ENCODE data around the gene FBXO5.
"Not testable (repeated sequence)": the region's sequence is repeated elsewhere in the genome, so short reads cannot be mapped to it uniquely, and the experiment has no call there.

Gene FBXO5

DNA sequence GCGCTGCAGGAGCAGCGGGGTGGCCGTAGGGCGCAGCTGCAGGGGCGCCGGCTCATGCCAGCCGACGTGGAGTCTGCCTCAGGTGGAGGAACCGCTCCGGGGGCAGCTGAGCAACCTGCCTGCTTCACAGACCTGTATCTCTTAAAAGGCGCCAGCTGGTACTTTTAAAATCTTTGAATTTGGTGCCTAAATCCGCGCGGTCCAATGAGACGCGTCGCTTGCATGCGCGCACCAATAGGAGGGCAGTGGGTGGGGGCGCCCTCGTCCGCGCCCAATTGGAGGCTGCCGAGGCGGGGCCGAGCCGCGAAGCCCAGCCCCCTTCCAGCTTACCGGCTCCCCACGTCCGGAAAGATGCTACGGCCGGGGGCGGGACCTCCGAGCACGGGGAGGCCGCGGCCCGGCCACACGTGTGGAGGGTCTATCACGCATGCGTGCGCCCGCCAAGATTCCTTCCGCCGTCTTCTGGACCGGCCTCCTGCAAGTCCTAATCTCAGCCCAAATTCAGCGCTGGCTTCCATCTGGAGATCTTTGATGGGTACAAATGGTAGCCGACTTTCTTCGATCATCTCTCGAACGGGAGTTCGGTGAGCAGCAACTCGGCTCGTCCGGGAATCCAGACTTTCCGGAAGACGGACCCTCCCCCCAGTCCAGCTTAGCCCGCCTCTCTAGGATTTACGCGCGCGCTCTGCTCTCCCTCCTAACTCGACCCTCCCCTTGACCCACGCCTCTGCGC is at the start of gene FBXO5:
FBXO5 (minus strand) TSS at position 138 of the 733 bp plus-strand sequence; CDS start at position 56, 82 bp downstream.
- in situ Hi-C loops (cut with HindIII; ENCODE audit: low sequenced_read_pairs): no loop called here

DNA sequence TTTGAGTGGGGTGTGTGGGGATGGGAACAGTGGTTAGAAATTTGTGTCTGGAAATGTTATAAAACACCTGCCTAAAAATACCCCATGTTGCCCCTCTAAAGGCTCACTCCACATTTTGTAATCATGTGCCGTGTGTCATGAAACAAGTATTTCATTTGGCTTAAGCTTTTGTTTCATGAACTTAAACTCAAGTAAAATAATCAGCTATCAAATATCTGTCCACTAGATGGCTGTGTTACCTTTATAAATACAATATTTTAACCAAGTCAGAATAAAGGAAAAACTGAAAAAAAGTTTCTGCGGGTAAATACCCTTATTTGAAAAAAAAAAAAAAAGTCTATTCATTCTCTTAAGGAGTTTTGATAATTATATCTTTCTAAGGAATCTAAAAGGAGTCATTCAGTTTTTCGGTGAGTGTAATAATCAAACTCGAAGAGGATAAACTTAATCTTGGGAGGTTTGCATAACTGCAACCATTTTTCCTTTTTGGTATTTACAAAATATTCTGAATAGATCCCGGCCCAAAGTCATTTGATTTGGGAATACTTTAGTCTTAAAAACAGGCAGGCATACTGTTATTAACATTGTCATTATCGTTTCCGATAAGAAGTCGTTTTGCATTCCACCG is 49.5 kb upstream of the FBXO5 start:
- in situ Hi-C loops (cut with HindIII; ENCODE audit: low sequenced_read_pairs): no loop called here

GRCh38 chr6:153031335-153031955 is 48.6 kb upstream of the FBXO5 start:
- in situ Hi-C loops (cut with HindIII; ENCODE audit: low sequenced_read_pairs): no loop called here

GRCh38 chr6:153028963-153029362 is 46.1 kb upstream of the FBXO5 start:
- in situ Hi-C loops (cut with HindIII; ENCODE audit: low sequenced_read_pairs): no loop called here

DNA sequence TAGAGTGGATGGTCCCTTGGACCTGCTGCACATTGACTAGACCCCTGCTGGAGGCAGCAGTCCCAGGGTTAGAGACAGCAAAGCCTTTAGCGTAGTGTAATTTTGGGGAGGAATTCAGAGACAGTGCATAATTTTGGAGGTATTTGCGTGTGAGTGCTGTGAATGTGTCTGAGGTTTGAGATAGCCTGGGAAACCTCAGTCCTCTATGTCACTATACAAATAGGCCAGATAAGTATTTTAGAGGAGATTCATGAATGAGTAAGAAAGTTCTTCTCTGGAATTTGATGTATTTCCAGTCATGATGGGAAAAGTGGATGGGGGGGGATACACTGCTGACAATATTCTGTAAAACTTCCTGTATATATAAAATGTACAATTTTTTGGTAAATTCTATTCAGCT is 45.4 kb upstream of the FBXO5 start:
- in situ Hi-C loops (cut with HindIII; ENCODE audit: low sequenced_read_pairs): no loop called here

DNA sequence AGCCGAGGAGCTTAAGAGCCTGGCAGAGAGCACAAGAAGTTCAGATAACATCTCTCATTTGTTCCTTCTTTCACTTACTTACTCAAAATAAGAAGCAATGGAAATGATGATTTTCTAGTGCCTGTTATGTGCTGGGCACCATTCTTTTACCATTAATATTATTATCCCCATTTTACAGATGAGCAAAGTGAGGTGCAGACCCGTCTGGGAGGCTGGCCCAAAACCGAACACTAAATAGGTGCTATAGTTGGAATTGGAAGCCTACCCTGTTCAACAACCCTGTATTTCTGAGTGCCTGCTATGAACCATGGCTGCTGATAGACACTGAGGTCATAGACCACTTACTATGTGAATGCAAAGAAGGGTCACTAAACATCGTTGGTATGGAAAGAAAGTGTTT is 44.6 kb upstream of the FBXO5 start:
- in situ Hi-C loops (cut with HindIII; ENCODE audit: low sequenced_read_pairs): no loop called here

DNA sequence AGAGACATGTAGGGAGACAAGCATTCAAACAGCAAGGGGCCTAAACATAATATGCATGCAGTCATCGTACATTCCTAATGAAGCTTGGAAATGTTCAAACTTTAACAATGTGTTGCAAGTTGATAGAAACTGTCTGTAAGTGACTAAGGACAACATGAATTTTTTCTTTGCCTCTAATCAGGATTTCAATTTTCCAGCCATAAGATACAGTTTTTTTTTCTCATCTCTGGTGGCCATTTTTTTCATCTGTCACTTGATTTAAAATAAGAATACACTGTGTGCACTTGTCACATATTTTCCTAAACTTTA is 41.8 kb upstream of the FBXO5 start:
- in situ Hi-C loops (cut with HindIII; ENCODE audit: low sequenced_read_pairs): no loop called here

DNA sequence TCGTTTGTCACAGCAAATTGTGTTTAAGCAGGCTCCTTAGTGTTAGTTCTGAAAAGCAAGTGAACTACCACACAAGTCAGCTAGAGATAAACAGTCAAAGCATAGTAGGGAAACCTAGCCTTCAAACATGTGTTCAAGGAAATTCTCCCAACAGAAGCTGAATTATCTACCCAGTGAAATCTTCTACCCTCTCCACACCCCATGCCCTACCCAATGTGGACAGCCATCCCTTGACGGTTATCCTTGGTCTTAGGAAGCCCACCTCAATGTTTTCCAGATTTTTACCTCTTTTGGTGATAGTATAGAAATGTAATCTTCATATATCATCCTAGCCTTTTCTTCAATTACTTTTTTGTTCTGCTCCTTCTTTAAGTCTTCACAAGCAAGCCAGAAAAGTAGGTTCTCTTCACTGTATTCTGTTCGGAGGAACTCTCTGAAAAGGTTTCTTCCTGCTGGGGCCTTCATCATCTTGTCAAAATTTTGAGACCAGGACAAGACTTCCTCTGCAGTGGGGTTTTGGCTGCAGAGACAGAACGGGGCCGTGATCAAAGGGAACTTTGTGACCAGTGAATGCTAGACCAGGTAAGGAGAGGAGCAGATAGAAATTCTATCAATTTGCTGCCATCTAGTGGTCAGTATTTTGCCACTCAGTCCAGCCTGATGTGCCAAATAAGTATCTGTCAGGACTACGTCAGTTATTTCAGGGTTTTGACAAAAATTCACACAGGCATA is 41.3 kb upstream of the FBXO5 start:
- in situ Hi-C loops (cut with HindIII; ENCODE audit: low sequenced_read_pairs): no loop called here

DNA sequence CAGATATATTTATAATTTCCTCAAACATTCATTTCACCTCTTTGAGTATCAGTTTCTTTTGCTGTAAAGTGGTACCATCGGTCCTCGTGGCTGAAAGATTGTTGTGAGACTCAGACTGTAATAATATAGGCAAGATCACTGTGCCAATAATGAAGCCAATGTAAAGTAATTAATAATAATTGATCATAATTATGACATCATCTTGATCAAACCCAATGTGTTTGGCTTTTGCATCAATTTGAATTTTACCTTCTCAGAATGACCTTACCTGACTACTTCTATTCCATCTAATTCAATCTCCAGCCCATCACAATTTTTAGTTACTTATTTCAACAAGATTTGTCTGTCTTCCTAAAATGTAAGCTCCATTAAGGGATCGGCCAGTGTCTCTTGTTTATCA is 35.5 kb upstream of the FBXO5 start:
- in situ Hi-C loops (cut with HindIII; ENCODE audit: low sequenced_read_pairs): no loop called here

DNA sequence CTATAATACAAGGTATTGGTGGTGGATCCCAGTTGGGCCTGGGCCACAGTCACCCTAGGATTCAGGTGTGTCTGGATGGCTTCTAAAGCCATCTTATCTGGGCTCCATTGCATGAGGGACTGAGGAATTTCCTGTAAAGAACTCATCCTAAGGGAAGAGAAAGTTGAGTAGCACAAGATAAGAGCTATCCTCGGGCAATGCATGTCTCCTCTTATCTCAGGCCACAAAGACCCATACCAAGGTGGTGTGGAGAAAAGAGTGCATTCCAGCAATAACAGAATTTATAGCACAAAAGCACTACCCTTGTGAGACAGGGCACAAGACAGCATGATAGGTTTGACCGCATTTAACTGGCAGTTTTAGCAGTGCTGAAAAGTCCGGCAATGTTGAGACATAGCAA is 34.0 kb upstream of the FBXO5 start:
- in situ Hi-C loops (cut with HindIII; ENCODE audit: low sequenced_read_pairs): no loop called here

GRCh38 chr6:153015094-153015640 is 32.3 kb upstream of the FBXO5 start:
- in situ Hi-C loops (cut with HindIII; ENCODE audit: low sequenced_read_pairs): no loop called here

GRCh38 chr6:153013438-153013837 is 30.6 kb upstream of the FBXO5 start:
- in situ Hi-C loops (cut with HindIII; ENCODE audit: low sequenced_read_pairs): no loop called here

GRCh38 chr6:153012856-153013255 is 30.0 kb upstream of the FBXO5 start:
- in situ Hi-C loops (cut with HindIII; ENCODE audit: low sequenced_read_pairs): no loop called here

GRCh38 chr6:153003366-153003690 is 20.5 kb upstream of the FBXO5 start:
- in situ Hi-C loops (cut with HindIII; ENCODE audit: low sequenced_read_pairs): no loop called here

DNA sequence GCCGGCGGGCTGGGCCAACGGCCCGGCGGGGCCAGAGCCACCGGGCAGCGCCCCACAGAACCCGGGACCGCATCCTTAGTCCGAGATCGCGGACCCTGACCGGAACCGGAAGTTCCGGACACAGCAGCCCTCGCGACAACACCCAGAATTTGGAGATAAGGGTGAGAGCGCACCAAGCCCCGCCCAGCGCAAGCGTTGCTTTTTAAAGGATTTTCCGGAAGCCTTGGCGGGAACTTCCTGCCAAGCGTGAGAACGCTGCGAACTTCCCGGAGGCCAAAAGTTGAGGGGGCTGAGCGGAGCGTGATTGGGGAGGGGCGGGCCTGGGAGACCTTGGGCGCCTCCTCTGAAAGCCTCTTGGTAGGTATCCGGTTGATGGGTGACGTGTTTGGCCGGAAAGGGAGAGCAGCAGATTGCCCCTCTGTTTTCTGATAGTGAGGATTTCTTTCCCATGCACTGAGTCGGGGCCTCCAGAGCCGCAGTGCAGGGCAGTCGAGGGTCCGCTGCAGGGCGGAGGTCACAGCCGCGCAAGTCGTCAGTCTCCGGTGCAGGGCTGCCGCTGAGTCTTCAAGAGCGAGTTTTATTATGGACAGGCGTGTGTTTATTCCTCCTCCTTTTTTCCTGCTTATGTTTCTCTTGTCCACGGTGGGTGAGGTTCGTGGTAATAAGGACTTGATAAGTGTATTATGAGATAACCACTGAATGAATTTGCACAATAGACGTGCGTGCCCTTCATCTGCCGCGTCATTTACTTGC is 19.9 kb upstream of the FBXO5 start, which contains the start of gene MTRF1L:
MTRF1L (minus strand) TSS at position 97 of the 753 bp plus-strand sequence; CDS start at position 73, 24 bp downstream.
- in situ Hi-C loops (cut with HindIII; ENCODE audit: low sequenced_read_pairs): no loop called here

DNA sequence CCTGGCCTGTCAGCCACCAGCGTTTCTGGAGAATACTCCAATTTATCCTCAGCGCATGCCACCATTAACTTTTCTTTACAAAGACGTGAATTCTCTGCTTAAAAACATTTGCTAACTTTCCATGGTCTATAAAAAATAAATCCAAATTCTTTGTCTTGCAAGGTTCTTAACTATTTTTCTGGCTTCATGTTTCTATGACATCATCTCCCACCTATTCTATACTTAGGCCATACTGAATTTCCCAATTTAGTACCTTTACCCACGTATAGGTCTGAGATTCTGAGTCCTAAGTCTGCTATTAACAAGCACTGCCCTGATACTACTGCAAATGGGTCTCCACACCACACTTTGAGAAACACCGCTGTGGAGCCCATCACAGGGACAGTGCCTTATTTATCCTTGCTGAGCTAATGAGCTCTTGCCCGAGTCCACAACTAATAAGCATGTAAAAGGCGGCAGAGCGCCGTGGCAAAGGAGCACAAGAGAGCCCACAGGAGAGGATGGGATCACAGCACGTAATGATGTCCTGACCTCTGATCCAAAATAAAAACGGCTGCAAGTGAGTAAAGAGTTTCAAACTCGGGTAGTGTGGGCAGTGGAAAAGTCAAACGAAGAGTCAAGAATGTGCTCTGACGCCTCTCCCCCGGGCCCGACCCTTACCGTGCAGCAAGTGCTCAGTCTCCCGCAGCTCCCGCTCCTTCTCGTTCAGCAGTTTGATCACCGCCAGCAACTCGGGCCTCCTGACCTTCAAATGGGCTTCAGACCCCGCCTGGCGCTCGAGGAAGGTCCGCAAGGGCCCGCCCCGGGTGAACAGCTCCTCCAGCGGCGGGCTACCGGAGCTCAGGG is 19.1 kb upstream of the FBXO5 start:
- in situ Hi-C loops (cut with HindIII; ENCODE audit: low sequenced_read_pairs): no loop called here

DNA sequence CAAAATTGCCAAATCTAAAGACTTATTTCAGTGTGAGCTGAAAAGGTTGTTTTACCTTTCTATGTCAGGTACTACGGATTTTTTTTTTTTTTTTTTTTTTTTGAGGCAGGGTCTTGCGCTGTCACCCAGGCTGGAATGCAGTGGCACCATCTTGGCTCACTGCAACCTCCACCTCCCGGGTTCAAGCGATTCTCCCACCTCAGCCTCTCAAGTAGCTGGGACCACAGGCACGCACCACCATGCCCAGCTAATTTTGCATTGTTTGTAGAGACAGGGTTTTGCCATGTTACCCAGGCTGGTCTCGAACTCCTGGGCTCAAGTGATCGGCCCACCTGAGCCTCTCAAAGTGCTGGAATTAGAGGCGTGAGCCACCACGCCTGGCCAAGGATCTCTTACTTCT is 17.9 kb upstream of the FBXO5 start:
- in situ Hi-C loops (cut with HindIII; ENCODE audit: low sequenced_read_pairs): not testable (repeated sequence)

DNA sequence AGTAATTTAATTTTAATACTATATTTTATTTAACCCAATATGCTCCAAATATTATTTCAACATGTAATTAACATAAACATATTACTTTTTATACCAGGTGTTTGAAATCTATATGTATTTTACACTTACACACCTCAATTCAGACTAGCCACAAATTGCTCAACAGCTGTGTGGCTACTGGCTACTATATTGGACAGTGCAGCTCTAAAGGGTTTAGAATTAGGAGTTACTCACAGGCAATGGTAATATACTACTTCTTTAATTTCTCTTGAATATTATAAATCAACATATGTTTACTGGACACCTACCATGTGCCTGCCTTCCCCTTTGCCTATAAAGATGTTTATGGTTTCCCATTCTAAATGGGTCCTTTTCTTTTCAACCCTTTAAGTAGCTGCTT is 17.4 kb upstream of the FBXO5 start:
- in situ Hi-C loops (cut with HindIII; ENCODE audit: low sequenced_read_pairs): no loop called here

GRCh38 chr6:152999538-152999937 is 16.7 kb upstream of the FBXO5 start:
- in situ Hi-C loops (cut with HindIII; ENCODE audit: low sequenced_read_pairs): not testable (repeated sequence)

- in situ Hi-C loops (cut with HindIII; ENCODE audit: low sequenced_read_pairs): no loop called here
These were observed 11.0 kb upstream of the FBXO5 start for GRCh38 chr6:152993847-152994246.
